ENCODE data around the gene ATXN1. TPM values are rescaled to one million over a fixed set of nuclear protein-coding genes. Genes with fewer than 3 reads are reported as not detected.

ATXN1 gene
- total RNA-seq, 1 experiment from 2014 or later, result 5.6 TPM

DNA sequence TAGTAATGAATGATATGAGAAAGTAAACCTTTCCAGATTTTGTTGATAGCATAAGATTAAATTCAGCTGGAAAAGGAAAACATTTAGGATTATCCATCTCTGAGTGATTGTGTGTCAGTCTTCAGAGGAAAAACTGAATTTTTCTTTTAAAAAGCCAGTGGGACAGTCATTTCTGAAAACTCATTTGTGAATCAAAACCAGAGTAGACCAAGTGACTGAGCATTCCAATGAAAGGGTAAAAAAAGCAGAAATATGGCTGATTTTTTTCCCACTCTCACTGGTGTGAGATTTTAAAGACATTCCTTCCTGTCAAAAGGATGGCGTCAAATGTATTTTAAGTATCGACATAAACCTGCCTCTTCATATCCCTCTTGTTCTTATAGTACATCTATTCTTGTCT, 308.9 kb downstream of the ATXN1 start:
- Histone ChIP-seq H2AFZ (ENCODE audit: low read length) (no peak overlapping the region), H4K5ac (ENCODE audit: insufficient read length, low read depth, low read length) (no peak overlapping the region), H4K20me1 (ENCODE audit: control insufficient read depth, insufficient read depth, insufficient read length) (no peaks in the 10 kb centered on the region), H3K9ac (ENCODE audit: extremely low read depth, insufficient read length, low read length) (no peak overlapping the region), H4K8ac (replicated peaks; ENCODE audit: insufficient read length, low read depth, low read length) (no peak overlapping the region), H3K18ac (ENCODE audit: insufficient read length, low read depth, low read length) (no peak overlapping the region), H3K27ac (ENCODE audit: insufficient read length, low read depth, low read length) (no peak overlapping the region), H3K9me3 (ENCODE audit: control insufficient read depth, low read depth, low read length) (no peaks in the 10 kb centered on the region), H4K91ac (ENCODE audit: insufficient read length, low read depth, low read length) (no peak overlapping the region), H2AK5ac (ENCODE audit: insufficient read length, low read length) (no peak overlapping the region), H3K4ac (ENCODE audit: low read depth, low read length) (no peak overlapping the region), H3K4me1 (ENCODE audit: insufficient read depth, low read length) (peaks cover 1% of the 10 kb centered on the region; the same call in 1 of the 2 replicates), H3T11ph (ENCODE audit: low read length) (no peak overlapping the region), H3K56ac (ENCODE audit: insufficient read length, low read depth, low read length) (no peak overlapping the region), H2BK20ac (ENCODE audit: low read depth, low read length, poor library complexity, severe bottlenecking) (no peak overlapping the region), H2BK12ac (ENCODE audit: insufficient read length, low read depth, low read length) (no peak overlapping the region), H3K23ac (ENCODE audit: insufficient read length, low read depth, low read length) (no peak overlapping the region), H2BK120ac (ENCODE audit: low read depth, low read length, poor library complexity, severe bottlenecking) (no peak overlapping the region), H3K4me2 (ENCODE audit: insufficient read depth, insufficient read length, low read length) (no peak overlapping the region), H3K27me3 (ENCODE audit: insufficient read depth, low read length) (no peaks in the 10 kb centered on the region), H3K23me2 (ENCODE audit: insufficient read length, low read depth, low read length, poor library complexity, severe bottlenecking) (no peaks in the 10 kb centered on the region), H2BK15ac (ENCODE audit: low read depth, low read length) (no peak overlapping the region), H3K79me1 (ENCODE audit: insufficient read depth, low read depth, low read length, poor library complexity, severe bottlenecking) (no peaks in the 10 kb centered on the region), H3K14ac (ENCODE audit: insufficient read depth, low read length) (no peak overlapping the region), H2BK5ac (ENCODE audit: insufficient read length, low read length) (no peak overlapping the region), H3K79me2 (ENCODE audit: insufficient read depth, low read length) (no peaks in the 10 kb centered on the region)
- no peak overlapping the region for H3K27ac Mint-ChIP-seq
- H3K9me3 Mint-ChIP-seq, result peaks cover 2 to 9% of the 10 kb centered on the region in 2 experiments; a peak in 4 of 5 replicates
- no peak overlapping the region for H3K4me3 Mint-ChIP-seq
- DNase-seq, result no peak
- TF ChIP-seq, protein P1, sequence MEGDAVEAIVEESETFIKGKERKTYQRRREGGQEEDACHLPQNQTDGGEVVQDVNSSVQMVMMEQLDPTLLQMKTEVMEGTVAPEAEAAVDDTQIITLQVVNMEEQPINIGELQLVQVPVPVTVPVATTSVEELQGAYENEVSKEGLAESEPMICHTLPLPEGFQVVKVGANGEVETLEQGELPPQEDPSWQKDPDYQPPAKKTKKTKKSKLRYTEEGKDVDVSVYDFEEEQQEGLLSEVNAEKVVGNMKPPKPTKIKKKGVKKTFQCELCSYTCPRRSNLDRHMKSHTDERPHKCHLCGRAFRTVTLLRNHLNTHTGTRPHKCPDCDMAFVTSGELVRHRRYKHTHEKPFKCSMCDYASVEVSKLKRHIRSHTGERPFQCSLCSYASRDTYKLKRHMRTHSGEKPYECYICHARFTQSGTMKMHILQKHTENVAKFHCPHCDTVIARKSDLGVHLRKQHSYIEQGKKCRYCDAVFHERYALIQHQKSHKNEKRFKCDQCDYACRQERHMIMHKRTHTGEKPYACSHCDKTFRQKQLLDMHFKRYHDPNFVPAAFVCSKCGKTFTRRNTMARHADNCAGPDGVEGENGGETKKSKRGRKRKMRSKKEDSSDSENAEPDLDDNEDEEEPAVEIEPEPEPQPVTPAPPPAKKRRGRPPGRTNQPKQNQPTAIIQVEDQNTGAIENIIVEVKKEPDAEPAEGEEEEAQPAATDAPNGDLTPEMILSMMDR (conservative IDR thresholded peaks at IDR 0.05), result no peak
- peaks cover 12 to 13% of the 10 kb centered on the region in 2 experiments for H3K4me1 Mint-ChIP-seq
- no CpG with 5 or more reads among the region's 2 CpGs for WGBS (ENCODE audit: extremely low coverage, insufficient read length, low lambda C conversion rate)
- H3K36me3 Mint-ChIP-seq (ENCODE audit: insufficient read depth in 1 of 3, low read depth in 3 of 3), result peaks cover 0 to 6% (median 0%) of the 10 kb centered on the region in 3 experiments; a peak in 2 of 7 replicates
- no peaks in the 10 kb centered on the region for H3K27me3 Mint-ChIP-seq (ENCODE audit: low read depth)
